BLaER1 treated with 17β-estradiol and CSF1 and Interleukin-3, amounts not matched to agents 10 nM and 100 nM (cell line): ENCODE results near the gene ZDHHC18.
"Not testable (repeated sequence)": the region's sequence is repeated elsewhere in the genome, so short reads cannot be mapped to it uniquely, and the experiment has no call there.

Experiments
- H3K27ac ChIP-seq, 11 experiments: shearing (Covaris generic); formaldehyde crosslinking; 2 replicates each; pipeline ENCODE4 v1.8.1; 2022
- H3K27me3 ChIP-seq, 11 experiments: shearing (Covaris generic); formaldehyde crosslinking; 2 replicates each; pipeline ENCODE4 v1.8.1; 2022
- H3K36me3 ChIP-seq, 11 experiments: shearing (Covaris generic); formaldehyde crosslinking; 2 replicates each; pipeline ENCODE4 v1.8.1; 2022
- H3K4me1 ChIP-seq, 10 experiments: shearing (Covaris generic); formaldehyde crosslinking; 2 replicates each; pipeline ENCODE4 v1.8.1; 2022
- H3K4me2 ChIP-seq, 11 experiments: shearing (Covaris generic); formaldehyde crosslinking; 2 replicates each; pipeline ENCODE4 v1.8.1; 2022
- H3K4me3 ChIP-seq, 10 experiments: shearing (Covaris generic); formaldehyde crosslinking; 2 replicates each; pipeline ENCODE4 v1.8.1; 2022
- H3K9ac ChIP-seq, 11 experiments: shearing (Covaris generic); formaldehyde crosslinking; 2 replicates each; pipeline ENCODE4 v1.8.1; 2022
- H3K9me3 ChIP-seq, 11 experiments: shearing (Covaris generic); formaldehyde crosslinking; replicated peaks in 1 of 11; 2 replicates each; pipeline ENCODE4 v1.8.1; 2022
- H4K20me1 ChIP-seq, 11 experiments: shearing (Covaris generic); formaldehyde crosslinking; 2 replicates each; pipeline ENCODE4 v1.8.1; 2022
- Cebpa-rat ChIP-seq, 11 experiments: shearing (Covaris generic); IDR thresholded peaks; 2 replicates each; pipeline ENCODE4 v1.8.1; 2022

ZDHHC18 gene

DNA sequence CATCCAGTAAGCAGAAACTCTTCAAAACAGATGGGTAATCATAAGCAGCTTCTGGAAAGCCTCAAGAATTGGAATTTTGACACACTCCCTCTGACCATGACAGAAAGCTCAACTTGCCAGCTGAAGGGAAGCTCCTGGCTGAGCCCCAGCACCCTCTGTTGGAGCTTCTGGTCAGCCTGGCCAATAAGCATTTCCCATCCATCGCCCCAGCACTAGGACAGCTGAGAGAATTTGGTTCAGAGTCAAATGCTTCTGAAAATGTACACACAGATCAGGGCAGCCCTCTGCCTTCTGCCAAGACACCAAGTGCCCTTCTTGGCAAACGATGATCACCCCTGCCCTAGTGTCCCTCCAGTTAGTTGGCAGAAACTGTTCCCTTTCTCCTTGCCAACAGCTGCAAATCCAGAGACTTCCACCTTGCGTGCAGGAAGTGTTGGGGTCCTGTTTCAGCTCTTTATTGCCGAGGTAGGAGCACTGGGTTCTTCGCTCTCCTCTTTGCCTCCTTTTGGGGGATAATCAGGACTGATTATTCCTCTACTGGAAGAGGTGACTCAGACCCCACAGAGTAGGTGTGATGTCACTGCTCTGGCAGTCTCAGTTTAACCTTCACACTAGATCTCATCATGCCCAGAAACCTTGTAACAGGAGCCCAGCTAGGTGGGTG lies 26.9 kb upstream of the ZDHHC18 start:
- Histone ChIP-seq H4K20me1 (no peaks in the 10 kb centered on the region), H3K27me3 (no peaks in the 10 kb centered on the region), H3K36me3 (peaks cover 0 to 22% (median 7%) of the 10 kb centered on the region in 11 experiments; a peak in 13 of 22 replicates), H3K4me3 (no peak overlapping the region), H3K4me1 (peaks cover 12 to 31% (median 18%) of the 10 kb centered on the region in 10 experiments), H3K4me2 (peak overlapping the region in 5 of 11 experiments; percentile 2 to 37 (median 10); a peak in 3 of 22 replicates), H3K9me3 (peaks cover 0 to 7% (median under 1%) of the 10 kb centered on the region in 11 experiments; a peak in 7 of 22 replicates), H3K27ac (no peak overlapping the region), H3K9ac (peak overlapping the region in 1 of 11 experiments; percentile 3; a peak in 1 of 22 replicates)
- TF ChIP-seq Cebpa-rat (IDR thresholded peaks at IDR 0.05), result no peak

DNA sequence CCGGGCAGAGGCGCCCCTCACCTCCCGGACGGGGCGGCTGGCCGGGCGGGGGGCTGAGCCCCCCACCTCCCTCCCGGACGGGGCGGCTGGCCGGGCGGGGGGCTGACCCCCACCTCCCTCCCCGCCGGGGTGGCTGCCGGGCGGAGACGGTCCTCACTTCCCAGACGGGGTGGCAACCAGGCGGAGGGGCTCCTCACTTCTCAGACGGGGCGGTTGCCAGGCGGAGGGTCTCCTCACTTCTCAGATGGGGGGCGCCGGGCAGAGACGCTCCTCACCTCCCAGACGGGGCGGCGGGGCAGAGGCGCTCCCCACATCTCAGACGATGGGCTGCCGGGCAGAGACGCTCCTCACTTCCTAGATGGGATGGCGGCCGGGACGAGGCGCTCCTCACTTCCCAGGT lies 22.6 kb upstream of the ZDHHC18 start:
- Histone ChIP-seq H3K9me3 (peaks cover 0 to 21% (median 12%) of the 10 kb centered on the region in 11 experiments; a peak in 17 of 22 replicates), H3K4me1 (peaks cover 4 to 20% (median 10%) of the 10 kb centered on the region in 10 experiments; a peak in 11 of 20 replicates)
- not testable (repeated sequence) for H3K27me3 ChIP-seq, H3K9ac ChIP-seq, H4K20me1 ChIP-seq, H3K4me2 ChIP-seq, H3K27ac ChIP-seq, H3K36me3 ChIP-seq, H3K4me3 ChIP-seq

DNA sequence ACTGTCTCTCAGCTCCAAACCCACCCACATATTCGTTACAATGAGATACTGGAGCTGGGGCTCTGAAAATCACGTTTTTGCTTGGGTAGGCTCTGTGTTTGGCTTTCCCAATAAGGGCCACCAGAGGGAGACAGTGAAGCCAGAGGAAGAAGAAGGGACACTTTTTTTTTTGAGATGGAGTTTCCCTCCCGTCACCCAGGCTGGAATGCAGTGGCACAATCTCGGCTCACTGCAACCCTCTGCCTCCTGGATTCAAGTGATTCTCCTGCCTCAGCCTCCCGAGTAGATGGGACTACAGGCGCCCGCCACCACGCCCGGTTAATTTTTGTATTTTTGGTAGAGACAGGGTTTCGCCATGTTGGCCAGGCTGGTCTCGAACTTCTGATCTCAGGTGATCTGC lies 16.4 kb upstream of the ZDHHC18 start:
- H3K4me2 ChIP-seq, result peak overlapping the region in 3 of 11 experiments; percentile 8 to 78 (median 60); a peak in 4 of 22 replicates
- not testable (repeated sequence) for H4K20me1 ChIP-seq, H3K27ac ChIP-seq, H3K27me3 ChIP-seq, H3K36me3 ChIP-seq, H3K9ac ChIP-seq, H3K4me3 ChIP-seq
- peaks cover 0 to 32% (median 0%) of the 10 kb centered on the region in 10 experiments; a peak in 7 of 20 replicates for H3K4me1 ChIP-seq
- peaks cover 0 to 16% (median 8%) of the 10 kb centered on the region in 11 experiments; a peak in 16 of 22 replicates for H3K9me3 ChIP-seq

DNA sequence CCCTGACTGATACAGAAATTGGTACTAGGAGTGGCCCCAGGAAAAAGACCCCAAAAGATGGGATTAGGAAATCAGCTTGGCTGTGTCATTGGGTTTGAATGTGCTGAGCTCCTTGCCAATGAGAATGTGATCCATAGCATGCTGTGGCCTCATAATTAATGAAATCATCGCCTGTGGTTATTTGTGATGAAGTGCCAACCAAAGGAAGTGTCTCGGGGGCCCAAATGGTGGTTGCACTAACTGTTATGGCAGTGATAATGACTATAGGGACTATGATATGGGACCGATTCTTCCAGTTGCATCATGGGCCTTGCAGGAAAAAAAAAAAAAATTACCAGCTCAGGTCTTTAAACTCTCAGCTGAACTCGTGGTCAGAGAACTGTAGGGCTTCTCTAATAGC lies 15.4 kb upstream of the ZDHHC18 start:
- no peak overlapping the region for H3K9ac ChIP-seq
- TF ChIP-seq Cebpa-rat (IDR thresholded peaks at IDR 0.05), result no peak
- H3K27ac ChIP-seq, result no peak overlapping the region
- H3K4me1 ChIP-seq, result peaks cover 0 to 29% (median under 1%) of the 10 kb centered on the region in 10 experiments; a peak in 9 of 20 replicates
- H3K27me3 ChIP-seq, result no peaks in the 10 kb centered on the region
- H3K36me3 ChIP-seq, result no peaks in the 10 kb centered on the region
- peak overlapping the region in 4 of 11 experiments; percentile 2 to 78 (median 57); a peak in 5 of 22 replicates for H3K4me2 ChIP-seq
- H3K9me3 ChIP-seq, result peaks cover 0 to 6% (median 0%) of the 10 kb centered on the region in 11 experiments; a peak in 6 of 22 replicates
- H3K4me3 ChIP-seq, result no peak overlapping the region
- no peaks in the 10 kb centered on the region for H4K20me1 ChIP-seq

DNA sequence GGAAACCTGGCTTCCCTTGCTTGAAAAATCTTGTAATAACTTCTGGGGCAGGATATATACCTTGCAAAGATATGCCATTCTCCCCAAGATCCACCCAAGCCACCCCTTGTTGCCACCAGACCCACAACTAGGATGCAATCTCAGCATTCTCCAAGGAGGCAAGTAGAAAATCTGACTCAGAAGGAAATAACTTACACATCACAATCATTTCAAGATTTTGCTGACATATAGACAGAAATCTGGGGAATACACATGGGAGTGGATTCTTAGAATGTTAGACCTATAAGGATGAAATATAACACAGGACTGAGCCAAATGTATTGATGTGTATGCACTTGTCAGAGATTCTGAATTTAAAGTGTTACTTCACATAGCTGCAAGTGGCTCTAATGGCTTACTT lies 14.8 kb upstream of the ZDHHC18 start:
- no peak overlapping the region for H3K27ac ChIP-seq
- no peak for TF ChIP-seq Cebpa-rat (IDR thresholded peaks at IDR 0.05)
- no peak overlapping the region for H3K4me3 ChIP-seq
- H3K27me3 ChIP-seq, result no peaks in the 10 kb centered on the region
- H3K9ac ChIP-seq, result no peak overlapping the region
- peak overlapping the region in 3 of 11 experiments; percentile 53 to 78 (median 61); a peak in 6 of 22 replicates for H3K4me2 ChIP-seq
- H3K36me3 ChIP-seq, result no peaks in the 10 kb centered on the region
- H4K20me1 ChIP-seq, result no peaks in the 10 kb centered on the region
- peaks cover 0 to 36% (median 3%) of the 10 kb centered on the region in 10 experiments; a peak in 9 of 20 replicates for H3K4me1 ChIP-seq
- no peaks in the 10 kb centered on the region for H3K9me3 ChIP-seq

DNA sequence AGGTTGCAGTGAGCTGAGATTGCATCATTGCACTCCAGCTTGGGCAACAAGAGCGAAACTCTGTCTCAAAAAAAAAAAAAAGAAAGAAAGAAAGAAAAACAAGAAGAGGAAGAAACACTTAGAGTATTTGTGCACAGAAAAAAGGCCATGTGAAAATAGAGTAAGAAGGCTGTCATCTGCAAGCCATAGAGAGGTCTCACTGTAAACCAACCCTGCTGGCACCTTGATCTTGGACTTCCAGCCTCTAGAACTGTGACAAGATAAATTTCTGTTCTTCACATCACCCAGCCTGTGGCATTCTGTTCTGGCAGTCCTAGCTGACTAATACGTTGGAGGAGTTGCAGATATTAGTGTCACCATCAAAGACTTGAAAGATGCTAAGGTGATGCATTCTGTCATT lies 12.1 kb upstream of the ZDHHC18 start:
- no peak overlapping the region for H3K4me3 ChIP-seq
- H3K27ac ChIP-seq, result no peak overlapping the region
- H3K4me1 ChIP-seq, result peaks cover 0 to 37% (median 3%) of the 10 kb centered on the region in 10 experiments; a peak in 9 of 20 replicates
- no peak for TF ChIP-seq Cebpa-rat (IDR thresholded peaks at IDR 0.05)
- H3K27me3 ChIP-seq, result no peaks in the 10 kb centered on the region
- peaks cover 0 to 7% (median 2%) of the 10 kb centered on the region in 11 experiments; a peak in 8 of 22 replicates for H3K9me3 ChIP-seq
- H3K4me2 ChIP-seq, result no peak overlapping the region
- H4K20me1 ChIP-seq, result no peaks in the 10 kb centered on the region
- H3K9ac ChIP-seq, result no peak overlapping the region
- no peaks in the 10 kb centered on the region for H3K36me3 ChIP-seq

DNA sequence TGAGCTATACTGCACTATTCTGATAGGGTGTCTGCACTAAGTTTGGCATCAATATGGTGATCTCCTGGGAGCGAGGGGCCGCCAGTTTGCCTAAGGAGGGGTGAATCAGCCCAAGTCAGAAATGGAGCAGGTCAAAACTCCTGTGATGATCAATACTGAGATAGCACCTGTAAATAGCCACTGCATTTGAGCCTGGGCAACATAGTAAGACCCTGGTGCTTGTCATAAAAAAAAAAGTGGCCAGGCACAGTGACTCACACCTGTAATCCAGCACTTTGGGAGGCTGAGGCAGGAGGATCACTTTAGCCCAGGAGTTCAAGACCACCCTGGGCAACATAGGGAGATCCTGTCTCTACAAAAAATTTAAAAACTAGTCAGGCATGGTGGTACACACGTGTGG lies 11.6 kb upstream of the ZDHHC18 start:
- H3K9me3 ChIP-seq, result peaks cover 0 to 7% (median 2%) of the 10 kb centered on the region in 11 experiments; a peak in 8 of 22 replicates
- TF ChIP-seq Cebpa-rat (IDR thresholded peaks at IDR 0.05), result no peak
- no peaks in the 10 kb centered on the region for H3K27me3 ChIP-seq
- H3K4me2 ChIP-seq, result no peak overlapping the region
- H4K20me1 ChIP-seq, result no peaks in the 10 kb centered on the region
- H3K4me3 ChIP-seq, result no peak overlapping the region
- H3K9ac ChIP-seq, result no peak overlapping the region
- no peak overlapping the region for H3K27ac ChIP-seq
- peaks cover 0 to 37% (median 3%) of the 10 kb centered on the region in 10 experiments; a peak in 9 of 20 replicates for H3K4me1 ChIP-seq
- H3K36me3 ChIP-seq, result no peaks in the 10 kb centered on the region

DNA sequence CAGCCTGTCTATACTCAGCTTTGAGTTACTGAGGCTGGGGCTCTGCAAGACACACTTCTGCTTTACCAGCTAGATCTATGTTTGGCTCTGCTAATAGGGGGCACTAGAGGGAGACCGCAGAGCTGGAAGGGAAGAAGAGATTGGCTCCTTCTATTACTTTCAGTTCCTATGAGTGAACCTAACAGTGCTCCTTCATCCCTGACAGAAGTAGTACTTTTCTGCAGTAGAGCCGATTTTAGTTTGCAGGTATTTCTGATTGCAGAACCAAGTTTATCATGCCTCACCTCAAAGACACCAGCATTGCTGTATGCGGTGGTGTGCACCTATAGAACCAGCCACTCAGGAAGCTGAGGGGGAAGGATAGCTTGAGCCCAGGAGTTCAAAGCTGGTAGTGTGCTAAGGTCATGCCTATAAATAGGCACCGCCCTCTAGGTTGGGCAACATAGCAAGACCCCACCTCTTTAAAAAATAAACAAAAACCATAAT lies 5.7 kb upstream of the ZDHHC18 start:
- peak overlapping the region in 8 of 11 experiments; percentile 15 to 72 (median 50); a peak in 14 of 22 replicates for H3K4me2 ChIP-seq
- H3K9me3 ChIP-seq, result peaks cover 0 to 7% (median 2%) of the 10 kb centered on the region in 11 experiments; a peak in 8 of 22 replicates
- H3K4me3 ChIP-seq, result no peak overlapping the region
- H3K4me1 ChIP-seq, result peaks cover 8 to 33% (median 25%) of the 10 kb centered on the region in 10 experiments
- H3K27me3 ChIP-seq, result no peaks in the 10 kb centered on the region
- no peak overlapping the region for H3K9ac ChIP-seq
- H3K36me3 ChIP-seq, result no peaks in the 10 kb centered on the region
- TF ChIP-seq Cebpa-rat (IDR thresholded peaks at IDR 0.05), result no peak
- H4K20me1 ChIP-seq, result no peaks in the 10 kb centered on the region
- H3K27ac ChIP-seq, result no peak overlapping the region

DNA sequence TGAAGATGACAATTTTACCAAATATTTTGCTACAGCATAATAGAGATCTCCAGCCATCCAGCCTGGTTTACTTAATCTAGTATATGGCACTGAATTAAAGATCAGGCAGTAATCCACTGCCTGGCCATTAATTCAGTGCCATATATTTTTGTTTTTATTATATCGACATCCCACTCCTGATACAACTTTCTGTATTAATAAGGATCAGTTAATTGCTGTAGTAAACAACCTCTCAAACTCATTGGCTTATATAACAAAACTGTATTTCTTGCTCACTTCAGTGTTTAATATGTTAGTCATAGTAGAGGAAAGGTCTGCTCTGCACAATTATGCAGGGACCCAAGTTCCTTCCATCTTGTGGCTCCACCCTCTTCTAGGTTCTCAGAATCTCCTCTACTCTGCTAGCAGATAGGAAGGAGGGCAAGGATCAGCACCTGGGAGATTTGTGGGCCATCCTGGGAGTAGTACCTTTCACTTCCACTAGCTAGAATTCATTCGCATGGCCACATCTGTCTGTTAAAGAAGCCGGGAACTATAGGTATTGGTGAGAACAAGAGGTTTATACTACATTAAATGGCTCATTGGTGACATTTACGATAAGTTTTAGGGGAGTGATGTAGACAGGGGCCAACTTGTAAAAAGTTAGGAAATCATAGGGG lies 3.6 kb upstream of the ZDHHC18 start:
- peaks cover 0 to 7% (median 7%) of the 10 kb centered on the region in 11 experiments; a peak in 10 of 22 replicates for H4K20me1 ChIP-seq
- H3K4me1 ChIP-seq, result peaks cover 20 to 36% (median 33%) of the 10 kb centered on the region in 10 experiments
- H3K4me2 ChIP-seq, result no peak overlapping the region
- TF ChIP-seq Cebpa-rat (IDR thresholded peaks at IDR 0.05), result no peak
- no peak overlapping the region for H3K27ac ChIP-seq
- H3K36me3 ChIP-seq, result no peaks in the 10 kb centered on the region
- no peak overlapping the region for H3K9ac ChIP-seq
- H3K27me3 ChIP-seq, result no peaks in the 10 kb centered on the region
- no peaks in the 10 kb centered on the region for H3K9me3 ChIP-seq
- H3K4me3 ChIP-seq, result no peak overlapping the region
